Endothelial cell of umbilical vein (primary cell): ENCODE measurements around the gene RTP1. TPM values are rescaled to one million over a fixed set of nuclear protein-coding genes. Genes with fewer than 3 reads are reported as not detected.

ENCODE experiments used
- BruUV-seq: library from RNA; stranded (reverse); fragments of 400-500 nt; replicated peaks from 2 replicates; lab custom pipeline; 2021; lab: Mats Ljungman, UMichigan
- CTCF ChIA-PET: fragments of 300-600, 350-600 bp; sonication (Branson Sonifier 250); formaldehyde crosslinking; loops from one replicate; lab custom pipeline; 2021; ENCODE audit warnings: antibody characterized with exemption, inconsistent platforms; lab: Charles Lee
- POLR2A ChIA-PET: fragments of 300-600, 350-600 bp; sonication (Branson Sonifier 250); formaldehyde crosslinking; loops from one replicate; lab custom pipeline; 2021; ENCODE audit warnings: antibody characterized with exemption, inconsistent platforms; lab: Charles Lee
- DNase-seq: peaks from one replicate; pipeline ENCODE4 v3.0.0-alpha.2; 2011; ENCODE audit warnings: low read depth, low spot score
- FAIRE-seq: peaks from 2 replicates; lab custom pipeline; 2011; peaks lifted over from hg19 to GRCh38; lab: Jason Lieb, UNC
- H2AFZ ChIP-seq: 2 replicates; pipeline ENCODE4 v1.6.0; 2012; ENCODE audit warnings: low read depth, low read length, control low read depth, inconsistent platforms
- H3K27ac ChIP-seq: 2 replicates; pipeline ENCODE4 v1.5.1; 2011; ENCODE audit warnings: low read depth, mild to moderate bottlenecking, control low read depth, low read length, moderate library complexity; ENCODE audit not compliant: insufficient read depth
- H3K27me3 ChIP-seq, 2 experiments: 2 replicates each; pipeline versions ENCODE4 v1.6.0 to v1.6.1; 2011; ENCODE audit warnings: low read length in 2 of 2, mixed read lengths in 1 of 2; ENCODE audit not compliant: control insufficient read depth in 2 of 2, insufficient read depth in 2 of 2
- H3K36me3 ChIP-seq, 2 experiments: 2 replicates in 1 of 2; 3 replicates in 1 of 2; pipeline ENCODE4 v1.5.1; 2011; ENCODE audit warnings: low read length in 2 of 2, mild to moderate bottlenecking in 1 of 2, moderate library complexity in 1 of 2; ENCODE audit not compliant: control insufficient read depth in 2 of 2, insufficient read depth in 2 of 2; ENCODE audit errors: extremely low read depth in 1 of 2
- H3K4me1 ChIP-seq: 3 replicates; pipeline ENCODE4 v1.5.1; 2011; ENCODE audit warnings: mild to moderate bottlenecking, low read length; ENCODE audit not compliant: control insufficient read depth, insufficient read depth; ENCODE audit errors: extremely low read depth
- H3K4me2 ChIP-seq: 2 replicates; pipeline ENCODE4 v1.6.1; 2011; ENCODE audit warnings: low read length, control low read depth, mixed read lengths; ENCODE audit not compliant: insufficient read depth
- H3K4me3 ChIP-seq, 3 experiments: fragments of 200-600 bp in 1 of 3; sonication (generic), shearing (Covaris generic) in 1 of 3; replicated peaks in 1 of 3; 2 replicates each; pipeline ENCODE4 v1.5.1; 2011 to 2016; ENCODE audit warnings: control low read depth in 3 of 3, low read length in 3 of 3, mild to moderate bottlenecking in 2 of 3, inconsistent platforms in 1 of 3, low read depth in 1 of 3, moderate library complexity in 1 of 3; ENCODE audit not compliant: insufficient read depth in 1 of 3
- H3K79me2 ChIP-seq: 2 replicates; pipeline ENCODE4 v1.6.0; 2012; ENCODE audit warnings: low read length, inconsistent platforms; ENCODE audit not compliant: control insufficient read depth, insufficient read depth
- H3K9ac ChIP-seq: replicated peaks from 2 replicates; pipeline ENCODE3; 2011; ENCODE audit warnings: low read length, control low read depth; ENCODE audit not compliant: insufficient read depth; ENCODE audit errors: extremely low read depth
- H3K9me1 ChIP-seq: replicated peaks from 3 replicates; pipeline ENCODE4 v1.6.0; 2011; ENCODE audit warnings: mild to moderate bottlenecking, low read length; ENCODE audit not compliant: control insufficient read depth, insufficient read depth; ENCODE audit errors: extremely low read depth
- H3K9me3 ChIP-seq: replicated peaks from 2 replicates; pipeline ENCODE4 v1.5.1; 2012; ENCODE audit warnings: low read length, inconsistent platforms; ENCODE audit not compliant: control insufficient read depth, insufficient read depth
- H4K20me1 ChIP-seq: replicated peaks from 2 replicates; pipeline ENCODE3; 2011; ENCODE audit warnings: mild to moderate bottlenecking, low read length; ENCODE audit not compliant: control insufficient read depth, insufficient read depth; ENCODE audit errors: extremely low read depth
- CTCF ChIP-seq, 2 donors: IDR thresholded peaks; 1 replicate in 1 of 2; 2 replicates in 1 of 2; pipeline ENCODE4 v1.5.1; 2011; ENCODE audit warnings: low read length in 2 of 2, mild to moderate bottlenecking in 2 of 2, moderate library complexity in 2 of 2, control low read depth in 1 of 2, inconsistent platforms in 1 of 2, low read depth in 1 of 2; ENCODE audit not compliant: insufficient read depth in 1 of 2; ENCODE audit errors: extremely low read depth in 1 of 2
- EZH2 ChIP-seq: IDR thresholded peaks from 2 replicates; pipeline ENCODE4 v1.6.1; 2012; ENCODE audit warnings: borderline replicate concordance, low read depth, mild to moderate bottlenecking, moderate library complexity, low read length, inconsistent platforms; ENCODE audit not compliant: severe bottlenecking
- FOS ChIP-seq: IDR thresholded peaks from 2 replicates; pipeline ENCODE4 v1.6.1; 2011; ENCODE audit warnings: mild to moderate bottlenecking, low read length, moderate library complexity, borderline replicate concordance; ENCODE audit not compliant: insufficient read depth
- GATA2 ChIP-seq: IDR thresholded peaks from 2 replicates; pipeline ENCODE4 v1.7.0; 2011; ENCODE audit warnings: low read depth, mild to moderate bottlenecking, moderate library complexity, mixed read lengths, low read length; ENCODE audit not compliant: insufficient read length, insufficient read depth
- JUN ChIP-seq: IDR thresholded peaks from 2 replicates; pipeline ENCODE4 v1.6.1; 2011; ENCODE audit warnings: borderline replicate concordance, low read depth; ENCODE audit not compliant: insufficient read length, insufficient read depth
- MAX ChIP-seq: IDR thresholded peaks from 2 replicates; pipeline ENCODE4 v1.6.1; 2011; ENCODE audit not compliant: insufficient read depth, insufficient read length
- MYC ChIP-seq: IDR thresholded peaks from one replicate; pipeline ENCODE4 v1.6.1; 2011; ENCODE audit warnings: mild to moderate bottlenecking, low read depth, low read length
- POLR2A ChIP-seq: IDR thresholded peaks from 2 replicates; pipeline ENCODE4 v1.6.1; 2012; ENCODE audit warnings: low read depth, mild to moderate bottlenecking, control low read depth, low read length
- POLR2AphosphoS5 ChIP-seq: IDR thresholded peaks from 2 replicates; pipeline ENCODE4 v1.6.1; 2012; ENCODE audit warnings: low read depth, mild to moderate bottlenecking, control low read depth, low read length, moderate library complexity; ENCODE audit not compliant: insufficient read depth
- dilution Hi-C: fragments of 300-500 bp; cut with MboI; formaldehyde crosslinking; loops from one replicate; pipeline ENCODE4 v1.15.0; 2019; ENCODE audit warnings: low sequenced_read_pairs; ENCODE audit not compliant: extremely low pct_ligation_motif_present
- intact Hi-C: fragments of 100-400 bp; cut with micrococcal nuclease; formaldehyde crosslinking; loops from one replicate; pipeline ENCODE4 v1.10.0; 2022
- polyA plus RNA-seq, 4 experiments: library from polyadenylated mRNA; depleted of rRNA in 3 of 4; stranded (reverse) in 3 of 4; unstranded in 1 of 4; fragments of >200 nt; gene quantifications; 2 replicates each; pipeline versions ENCODE4 v1.2.1 to v1.2.3, GENCODE V29; 2011 to 2012; ENCODE audit warnings: missing spikeins in 1 of 4
- total RNA-seq: library from RNA; stranded (reverse); gene quantifications from 2 replicates; pipeline ENCODE4 v1.2.3, GENCODE V29; 2021

The RTP1 gene
- total and polyA plus RNA-seq, 2 donors (not counting 3 experiments of a cell fraction or from before 2014, with no cell fraction given), result not detected

GRCh38 chr3:187242900-187243299 lies 45.6 kb downstream of the RTP1 start:
- no peaks in the 10 kb centered on the region for H3K27me3 ChIP-seq
- POLR2A ChIA-PET, result interaction anchor here (0.6 kb wide), 1 partner anchor 424 kb away, joined by 3 read pairs; no protein-coding TSS in a partner anchor
- TF ChIP-seq FOS, result no peak
- TF ChIP-seq POLR2AphosphoS5, result no peak
- no peak for TF ChIP-seq JUN
- TF ChIP-seq EZH2, result no peak
- no peak for TF ChIP-seq POLR2A
- no peak for TF ChIP-seq MYC
- no peak for TF ChIP-seq MAX
- no peak for TF ChIP-seq CTCF (IDR thresholded peaks at IDR 0.05; ENCODE audit: extremely low read depth in 1 of 2, insufficient read depth in 1 of 2, low read depth in 1 of 2, low read length in 2 of 2)
- TF ChIP-seq GATA2, result no peak
- no TSS peak for BruUV-seq
- intact Hi-C loops, result no loop called here
- FAIRE-seq, result no peak
- dilution Hi-C loops, result no loop called here
- H3K27ac ChIP-seq, result no peak overlapping the region
- H3K79me2 ChIP-seq, result no peaks in the 10 kb centered on the region
- no peak overlapping the region for H2AFZ ChIP-seq
- no peak overlapping the region for H3K9ac ChIP-seq
- no peaks in the 10 kb centered on the region for H3K36me3 ChIP-seq
- H3K9me1 ChIP-seq, result no peaks in the 10 kb centered on the region
- no peaks in the 10 kb centered on the region for H4K20me1 ChIP-seq
- H3K4me1 ChIP-seq, result no peaks in the 10 kb centered on the region
- no peaks in the 10 kb centered on the region for H3K9me3 ChIP-seq
- CTCF ChIA-PET, result no interaction called here
- no peak overlapping the region for H3K4me3 ChIP-seq
- H3K4me2 ChIP-seq, result no peak overlapping the region
- no peak for DNase-seq
